Endothelial cell of umbilical vein (primary cell): ENCODE measurements around the gene CCDC73. TPM values are rescaled to one million over a fixed set of nuclear protein-coding genes. Genes with fewer than 3 reads are reported as not detected.

Experiments
- BruUV-seq: library from RNA; stranded (reverse); fragments of 400-500 nt; replicated peaks from 2 replicates; lab custom pipeline; 2021; lab: Mats Ljungman, UMichigan
- CTCF ChIA-PET: fragments of 300-600, 350-600 bp; sonication (Branson Sonifier 250); formaldehyde crosslinking; loops from one replicate; lab custom pipeline; 2021; ENCODE audit warnings: antibody characterized with exemption, inconsistent platforms; lab: Charles Lee
- POLR2A ChIA-PET: fragments of 300-600, 350-600 bp; sonication (Branson Sonifier 250); formaldehyde crosslinking; loops from one replicate; lab custom pipeline; 2021; ENCODE audit warnings: antibody characterized with exemption, inconsistent platforms; lab: Charles Lee
- DNase-seq: peaks from one replicate; pipeline ENCODE4 v3.0.0-alpha.2; 2011; ENCODE audit warnings: low read depth, low spot score
- FAIRE-seq: peaks from 2 replicates; lab custom pipeline; 2011; peaks lifted over from hg19 to GRCh38; lab: Jason Lieb, UNC
- H2AFZ ChIP-seq: 2 replicates; pipeline ENCODE4 v1.6.0; 2012; ENCODE audit warnings: low read depth, low read length, control low read depth, inconsistent platforms
- H3K27ac ChIP-seq: 2 replicates; pipeline ENCODE4 v1.5.1; 2011; ENCODE audit warnings: low read depth, mild to moderate bottlenecking, control low read depth, low read length, moderate library complexity; ENCODE audit not compliant: insufficient read depth
- H3K27me3 ChIP-seq, 2 experiments: 2 replicates each; pipeline versions ENCODE4 v1.6.0 to v1.6.1; 2011; ENCODE audit warnings: low read length in 2 of 2, mixed read lengths in 1 of 2; ENCODE audit not compliant: control insufficient read depth in 2 of 2, insufficient read depth in 2 of 2
- H3K36me3 ChIP-seq, 2 experiments: 2 replicates in 1 of 2; 3 replicates in 1 of 2; pipeline ENCODE4 v1.5.1; 2011; ENCODE audit warnings: low read length in 2 of 2, mild to moderate bottlenecking in 1 of 2, moderate library complexity in 1 of 2; ENCODE audit not compliant: control insufficient read depth in 2 of 2, insufficient read depth in 2 of 2; ENCODE audit errors: extremely low read depth in 1 of 2
- H3K4me1 ChIP-seq: 3 replicates; pipeline ENCODE4 v1.5.1; 2011; ENCODE audit warnings: mild to moderate bottlenecking, low read length; ENCODE audit not compliant: control insufficient read depth, insufficient read depth; ENCODE audit errors: extremely low read depth
- H3K4me2 ChIP-seq: 2 replicates; pipeline ENCODE4 v1.6.1; 2011; ENCODE audit warnings: low read length, control low read depth, mixed read lengths; ENCODE audit not compliant: insufficient read depth
- H3K4me3 ChIP-seq, 3 experiments: fragments of 200-600 bp in 1 of 3; sonication (generic), shearing (Covaris generic) in 1 of 3; replicated peaks in 1 of 3; 2 replicates each; pipeline ENCODE4 v1.5.1; 2011 to 2016; ENCODE audit warnings: control low read depth in 3 of 3, low read length in 3 of 3, mild to moderate bottlenecking in 2 of 3, inconsistent platforms in 1 of 3, low read depth in 1 of 3, moderate library complexity in 1 of 3; ENCODE audit not compliant: insufficient read depth in 1 of 3
- H3K79me2 ChIP-seq: 2 replicates; pipeline ENCODE4 v1.6.0; 2012; ENCODE audit warnings: low read length, inconsistent platforms; ENCODE audit not compliant: control insufficient read depth, insufficient read depth
- H3K9ac ChIP-seq: replicated peaks from 2 replicates; pipeline ENCODE3; 2011; ENCODE audit warnings: low read length, control low read depth; ENCODE audit not compliant: insufficient read depth; ENCODE audit errors: extremely low read depth
- H3K9me1 ChIP-seq: replicated peaks from 3 replicates; pipeline ENCODE4 v1.6.0; 2011; ENCODE audit warnings: mild to moderate bottlenecking, low read length; ENCODE audit not compliant: control insufficient read depth, insufficient read depth; ENCODE audit errors: extremely low read depth
- H3K9me3 ChIP-seq: replicated peaks from 2 replicates; pipeline ENCODE4 v1.5.1; 2012; ENCODE audit warnings: low read length, inconsistent platforms; ENCODE audit not compliant: control insufficient read depth, insufficient read depth
- H4K20me1 ChIP-seq: replicated peaks from 2 replicates; pipeline ENCODE3; 2011; ENCODE audit warnings: mild to moderate bottlenecking, low read length; ENCODE audit not compliant: control insufficient read depth, insufficient read depth; ENCODE audit errors: extremely low read depth
- EZH2 ChIP-seq: IDR thresholded peaks from 2 replicates; pipeline ENCODE4 v1.6.1; 2012; ENCODE audit warnings: borderline replicate concordance, low read depth, mild to moderate bottlenecking, moderate library complexity, low read length, inconsistent platforms; ENCODE audit not compliant: severe bottlenecking
- FOS ChIP-seq: IDR thresholded peaks from 2 replicates; pipeline ENCODE4 v1.6.1; 2011; ENCODE audit warnings: mild to moderate bottlenecking, low read length, moderate library complexity, borderline replicate concordance; ENCODE audit not compliant: insufficient read depth
- GATA2 ChIP-seq: IDR thresholded peaks from 2 replicates; pipeline ENCODE4 v1.7.0; 2011; ENCODE audit warnings: low read depth, mild to moderate bottlenecking, moderate library complexity, mixed read lengths, low read length; ENCODE audit not compliant: insufficient read length, insufficient read depth
- JUN ChIP-seq: IDR thresholded peaks from 2 replicates; pipeline ENCODE4 v1.6.1; 2011; ENCODE audit warnings: borderline replicate concordance, low read depth; ENCODE audit not compliant: insufficient read length, insufficient read depth
- MYC ChIP-seq: IDR thresholded peaks from one replicate; pipeline ENCODE4 v1.6.1; 2011; ENCODE audit warnings: mild to moderate bottlenecking, low read depth, low read length
- POLR2A ChIP-seq: IDR thresholded peaks from 2 replicates; pipeline ENCODE4 v1.6.1; 2012; ENCODE audit warnings: low read depth, mild to moderate bottlenecking, control low read depth, low read length
- POLR2AphosphoS5 ChIP-seq: IDR thresholded peaks from 2 replicates; pipeline ENCODE4 v1.6.1; 2012; ENCODE audit warnings: low read depth, mild to moderate bottlenecking, control low read depth, low read length, moderate library complexity; ENCODE audit not compliant: insufficient read depth
- dilution Hi-C: fragments of 300-500 bp; cut with MboI; formaldehyde crosslinking; loops from one replicate; pipeline ENCODE4 v1.15.0; 2019; ENCODE audit warnings: low sequenced_read_pairs; ENCODE audit not compliant: extremely low pct_ligation_motif_present
- intact Hi-C: fragments of 100-400 bp; cut with micrococcal nuclease; formaldehyde crosslinking; loops from one replicate; pipeline ENCODE4 v1.10.0; 2022
- polyA plus RNA-seq, 4 experiments: library from polyadenylated mRNA; depleted of rRNA in 3 of 4; stranded (reverse) in 3 of 4; unstranded in 1 of 4; fragments of >200 nt; gene quantifications; 2 replicates each; pipeline versions ENCODE4 v1.2.1 to v1.2.3, GENCODE V29; 2011 to 2012; ENCODE audit warnings: missing spikeins in 1 of 4
- total RNA-seq: library from RNA; stranded (reverse); gene quantifications from 2 replicates; pipeline ENCODE4 v1.2.3, GENCODE V29; 2021
- TF ChIP-seq, protein P1 (sequence below): IDR thresholded peaks from 2 replicates; pipeline ENCODE4 v1.6.1; 2011; ENCODE audit not compliant: insufficient read depth, insufficient read length
- TF ChIP-seq, protein P2 (sequence below), 2 donors: IDR thresholded peaks; 1 replicate in 1 of 2; 2 replicates in 1 of 2; pipeline ENCODE4 v1.5.1; 2011; ENCODE audit warnings: low read length in 2 of 2, mild to moderate bottlenecking in 2 of 2, moderate library complexity in 2 of 2, control low read depth in 1 of 2, inconsistent platforms in 1 of 2, low read depth in 1 of 2; ENCODE audit not compliant: insufficient read depth in 1 of 2; ENCODE audit errors: extremely low read depth in 1 of 2

The CCDC73 gene
- total and polyA plus RNA-seq, 2 donors (not counting 3 experiments of a cell fraction or from before 2014, with no cell fraction given) = not detected

DNA sequence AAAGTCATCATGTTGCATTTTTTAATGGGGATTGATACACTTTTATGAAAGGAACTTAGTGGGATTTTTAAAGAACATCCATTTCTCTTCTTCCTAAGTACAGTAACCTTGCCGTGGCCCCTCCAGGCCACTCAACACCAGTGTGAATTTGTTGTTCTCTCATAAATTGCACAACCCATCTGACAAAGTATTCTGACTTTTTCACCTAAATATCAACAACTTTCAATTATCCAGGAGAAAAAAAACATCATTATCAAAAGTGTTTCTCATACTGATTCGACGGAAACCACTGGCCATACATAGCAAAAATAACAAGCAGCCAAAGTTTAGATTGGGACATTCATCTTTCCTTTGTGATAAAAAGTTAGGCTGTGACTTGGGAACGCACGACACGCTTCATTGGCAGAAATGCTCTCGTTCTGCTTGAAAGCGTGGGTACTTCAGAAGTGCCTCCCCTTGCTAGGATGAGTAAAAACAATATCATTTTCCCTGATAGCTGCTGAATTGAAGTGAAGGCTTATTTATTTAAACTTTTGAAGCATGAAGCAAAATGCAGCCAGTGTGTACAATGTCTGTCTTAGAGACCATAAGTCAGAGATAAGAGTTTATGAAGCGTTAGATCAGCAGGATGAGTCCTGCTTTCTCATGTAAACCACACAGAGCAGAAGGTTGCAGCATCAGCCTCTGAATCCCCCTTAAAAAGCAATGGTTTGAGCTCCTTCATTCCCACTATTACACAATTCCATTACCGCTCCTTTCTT lies 231.4 kb downstream of the CCDC73 start:
- Histone ChIP-seq H3K27me3 (peaks cover 0 to 2% of the 10 kb centered on the region in 2 experiments), H3K4me3 (no peak overlapping the region), H3K9me3 (no peaks in the 10 kb centered on the region), H3K4me2 (no peak overlapping the region), H3K4me1 (no peaks in the 10 kb centered on the region), H3K36me3 (no peaks in the 10 kb centered on the region), H3K9me1 (no peaks in the 10 kb centered on the region), H4K20me1 (no peaks in the 10 kb centered on the region), H2AFZ (no peak overlapping the region), H3K9ac (no peak overlapping the region), H3K79me2 (no peaks in the 10 kb centered on the region), H3K27ac (no peak overlapping the region)
- dilution Hi-C loops = no loop called here
- TF ChIP-seq POLR2AphosphoS5 (no peak), JUN (no peak), EZH2 (no peak), MYC (no peak), GATA2 (no peak), POLR2A (no peak), FOS (no peak)
- TF ChIP-seq, protein P1, sequence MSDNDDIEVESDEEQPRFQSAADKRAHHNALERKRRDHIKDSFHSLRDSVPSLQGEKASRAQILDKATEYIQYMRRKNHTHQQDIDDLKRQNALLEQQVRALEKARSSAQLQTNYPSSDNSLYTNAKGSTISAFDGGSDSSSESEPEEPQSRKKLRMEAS = no peak
- TF ChIP-seq, protein P2, sequence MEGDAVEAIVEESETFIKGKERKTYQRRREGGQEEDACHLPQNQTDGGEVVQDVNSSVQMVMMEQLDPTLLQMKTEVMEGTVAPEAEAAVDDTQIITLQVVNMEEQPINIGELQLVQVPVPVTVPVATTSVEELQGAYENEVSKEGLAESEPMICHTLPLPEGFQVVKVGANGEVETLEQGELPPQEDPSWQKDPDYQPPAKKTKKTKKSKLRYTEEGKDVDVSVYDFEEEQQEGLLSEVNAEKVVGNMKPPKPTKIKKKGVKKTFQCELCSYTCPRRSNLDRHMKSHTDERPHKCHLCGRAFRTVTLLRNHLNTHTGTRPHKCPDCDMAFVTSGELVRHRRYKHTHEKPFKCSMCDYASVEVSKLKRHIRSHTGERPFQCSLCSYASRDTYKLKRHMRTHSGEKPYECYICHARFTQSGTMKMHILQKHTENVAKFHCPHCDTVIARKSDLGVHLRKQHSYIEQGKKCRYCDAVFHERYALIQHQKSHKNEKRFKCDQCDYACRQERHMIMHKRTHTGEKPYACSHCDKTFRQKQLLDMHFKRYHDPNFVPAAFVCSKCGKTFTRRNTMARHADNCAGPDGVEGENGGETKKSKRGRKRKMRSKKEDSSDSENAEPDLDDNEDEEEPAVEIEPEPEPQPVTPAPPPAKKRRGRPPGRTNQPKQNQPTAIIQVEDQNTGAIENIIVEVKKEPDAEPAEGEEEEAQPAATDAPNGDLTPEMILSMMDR (IDR thresholded peaks at IDR 0.05; ENCODE audit: extremely low read depth in 1 of 2, insufficient read depth in 1 of 2, low read depth in 1 of 2, low read length in 2 of 2) = no peak
- BruUV-seq = no TSS peak
- ChIA-PET POLR2A (no interaction called here), CTCF (no interaction called here)
- FAIRE-seq (no peak), DNase-seq (no peak)
- intact Hi-C loops = no loop called here
